IMR-90 (cell line): ENCODE measurements around the gene SCN1B. TPM values are rescaled to one million over a fixed set of nuclear protein-coding genes. Genes with fewer than 3 reads are reported as not detected.

ENCODE experiments used
- ATAC-seq: fragments of 200-7000 bp; cut with Tn5 transposase; 2 replicates; pipeline ENCODE4 v1.9.1; 2020; ENCODE audit warnings: low read depth, mild to moderate bottlenecking, moderate library complexity
- BruUV-seq: library from RNA; stranded (reverse); fragments of 400-500 nt; replicated peaks from 2 replicates; lab custom pipeline; 2021; lab: Mats Ljungman, UMichigan
- CTCF ChIA-PET: fragments of 300-600 bp; formaldehyde crosslinking; extraction: SDS; loops from one replicate; lab custom pipeline; 2021; ENCODE audit warnings: antibody characterized with exemption; lab: Yijun Ruan, JAX
- POLR2A ChIA-PET: fragments of 300-600 bp; sonication (Branson Sonifier 250); formaldehyde crosslinking; loops from one replicate; lab custom pipeline; 2022; ENCODE audit warnings: antibody characterized with exemption; ENCODE audit not compliant: unreplicated experiment; lab: Charles Lee
- DNase-seq: peaks from one replicate; pipeline ENCODE4 v3.0.0; 2013
- H2AFZ ChIP-seq: replicated peaks from 2 replicates; pipeline ENCODE3; 2013; ENCODE audit warnings: low read length, mild to moderate bottlenecking; ENCODE audit not compliant: poor library complexity
- H2AK5ac ChIP-seq: 2 replicates; pipeline ENCODE4 v1.6.1; 2013; ENCODE audit warnings: low read depth, low read length, inconsistent platforms
- H2AK9ac ChIP-seq: replicated peaks from 2 replicates; pipeline ENCODE3; 2013; ENCODE audit warnings: mild to moderate bottlenecking, low read depth, low read length, moderate library complexity; ENCODE audit not compliant: poor library complexity
- H2BK120ac ChIP-seq: 2 replicates; pipeline ENCODE4 v1.6.1; 2013; ENCODE audit warnings: low read depth, low read length, inconsistent platforms
- H2BK15ac ChIP-seq: 3 replicates; pipeline ENCODE4 v1.6.1; 2013; ENCODE audit warnings: low read depth, low read length, inconsistent platforms
- H2BK20ac ChIP-seq: 2 replicates; pipeline ENCODE4 v1.6.1; 2013; ENCODE audit warnings: low read depth, mild to moderate bottlenecking, inconsistent platforms, low read length, moderate library complexity
- H2BK5ac ChIP-seq: 2 replicates; pipeline ENCODE4 v1.6.1; 2013; ENCODE audit warnings: mild to moderate bottlenecking, low read depth, low read length, inconsistent platforms; ENCODE audit not compliant: poor library complexity, severe bottlenecking
- H3K14ac ChIP-seq: replicated peaks from 2 replicates; pipeline ENCODE4 v1.6.1; 2013; ENCODE audit warnings: low read depth, low read length, inconsistent platforms
- H3K18ac ChIP-seq: 2 replicates; pipeline ENCODE4 v1.6.1; 2013; ENCODE audit warnings: low read depth, low read length, control low read depth
- H3K23ac ChIP-seq: 2 replicates; pipeline ENCODE4 v1.6.1; 2013; ENCODE audit warnings: low read depth, low read length, inconsistent platforms
- H3K27ac ChIP-seq: 2 replicates; pipeline ENCODE4 v1.5.1; 2013; ENCODE audit warnings: mild to moderate bottlenecking, control low read depth, low read length; ENCODE audit not compliant: insufficient read depth
- H3K27me3 ChIP-seq: 2 replicates; pipeline ENCODE4 v1.6.1; 2013; ENCODE audit warnings: low read length; ENCODE audit not compliant: control insufficient read depth, insufficient read depth
- H3K36me3 ChIP-seq: 2 replicates; pipeline ENCODE4 v1.6.1; 2013; ENCODE audit warnings: low read length, mixed read lengths; ENCODE audit not compliant: control insufficient read depth, insufficient read depth
- H3K4ac ChIP-seq: 2 replicates; pipeline ENCODE4 v1.6.1; 2013; ENCODE audit warnings: low read depth, low read length, inconsistent platforms
- H3K4me1 ChIP-seq: 2 replicates; pipeline ENCODE4 v1.6.1; 2013; ENCODE audit warnings: low read length, mixed read lengths; ENCODE audit not compliant: control insufficient read depth, insufficient read depth
- H3K4me2 ChIP-seq: 2 replicates; pipeline ENCODE4 v1.6.1; 2013; ENCODE audit warnings: low read depth, mild to moderate bottlenecking, control low read depth, low read length, moderate library complexity
- H3K4me3 ChIP-seq: 2 replicates; pipeline ENCODE4 v1.5.1; 2013; ENCODE audit warnings: low read depth, mild to moderate bottlenecking, control low read depth, low read length, moderate library complexity; ENCODE audit not compliant: insufficient read depth
- H3K56ac ChIP-seq: 2 replicates; pipeline ENCODE4 v1.6.1; 2013; ENCODE audit warnings: low read length, inconsistent platforms; ENCODE audit not compliant: insufficient read depth; ENCODE audit errors: extremely low read depth
- H3K79me1 ChIP-seq, 2 experiments: 2 replicates each; pipeline ENCODE4 v1.6.1; 2013; ENCODE audit warnings: low read length in 2 of 2, inconsistent platforms in 1 of 2, low read depth in 1 of 2
- H3K9ac ChIP-seq: 2 replicates; pipeline ENCODE4 v1.6.1; 2013; ENCODE audit warnings: low read depth, low read length, control low read depth
- H3K9me1 ChIP-seq: 2 replicates; pipeline ENCODE4 v1.6.1; 2013; ENCODE audit warnings: low read length, inconsistent platforms; ENCODE audit not compliant: insufficient read depth
- H3K9me3 ChIP-seq: 2 replicates; pipeline ENCODE4 v1.6.1; 2013; ENCODE audit warnings: low read length; ENCODE audit not compliant: control insufficient read depth, insufficient read depth
- H4K20me1 ChIP-seq: 2 replicates; pipeline ENCODE4 v1.6.1; 2013; ENCODE audit warnings: low read length, inconsistent platforms; ENCODE audit not compliant: insufficient read depth
- H4K5ac ChIP-seq: 2 replicates; pipeline ENCODE4 v1.6.1; 2013; ENCODE audit warnings: mild to moderate bottlenecking, low read depth, low read length, control low read depth
- H4K8ac ChIP-seq, 2 experiments: 2 replicates each; pipeline ENCODE4 v1.6.1; 2013; ENCODE audit warnings: low read depth in 2 of 2, low read length in 2 of 2, control low read depth in 1 of 2, inconsistent platforms in 1 of 2
- H4K91ac ChIP-seq: 2 replicates; pipeline ENCODE4 v1.6.1; 2013; ENCODE audit warnings: low read depth, low read length, inconsistent platforms; ENCODE audit not compliant: insufficient read depth
- CEBPB ChIP-seq: IDR thresholded peaks from 2 replicates; pipeline ENCODE4 v1.6.1; 2012; ENCODE audit warnings: low read depth, low read length, improper control_type of control experiment
- CHD1 ChIP-seq: IDR thresholded peaks from 2 replicates; pipeline ENCODE4 v1.6.1; 2012; ENCODE audit warnings: low read depth, low read length, improper control_type of control experiment
- FOS ChIP-seq: fragments of 150-350 bp; IDR thresholded peaks from 2 replicates; pipeline ENCODE4 v1.6.1; 2016; ENCODE audit warnings: low read depth, low read length
- MAFK ChIP-seq: IDR thresholded peaks from 2 replicates; pipeline ENCODE4 v1.6.1; 2012; ENCODE audit warnings: low read depth, low read length, improper control_type of control experiment
- MAZ ChIP-seq: IDR thresholded peaks from 2 replicates; pipeline ENCODE4 v1.6.1; 2012; ENCODE audit warnings: low read depth, mild to moderate bottlenecking, low read length, improper control_type of control experiment, moderate library complexity, borderline replicate concordance
- MXI1 ChIP-seq: IDR thresholded peaks from 2 replicates; pipeline ENCODE4 v1.6.1; 2012; ENCODE audit warnings: low read depth, mild to moderate bottlenecking, low read length, moderate library complexity, borderline replicate concordance
- NFE2L2 ChIP-seq: fragments of 150-350 bp; IDR thresholded peaks from 2 replicates; pipeline ENCODE4 v1.6.1; 2016; ENCODE audit warnings: low read depth, mild to moderate bottlenecking, low read length
- RAD21 ChIP-seq: IDR thresholded peaks from 2 replicates; pipeline ENCODE4 v1.6.1; 2012; ENCODE audit warnings: low read length, improper control_type of control experiment
- RCOR1 ChIP-seq: IDR thresholded peaks from 2 replicates; pipeline ENCODE4 v1.6.1; 2012; ENCODE audit warnings: mild to moderate bottlenecking, low read length, improper control_type of control experiment; ENCODE audit not compliant: insufficient replicate concordance
- SMC3 ChIP-seq: fragments of 150-350 bp; IDR thresholded peaks from 2 replicates; pipeline ENCODE4 v1.6.1; 2016; ENCODE audit warnings: low read depth, mild to moderate bottlenecking, antibody characterized with exemption, low read length, moderate library complexity
- WGBS, 2 experiments: methylation state at CpG; one replicate each; pipeline versions ENCODE4 v1.1.5 to v1.1.7; 2013; ENCODE audit warnings: missing lambda C conversion rate in 2 of 2; ENCODE audit not compliant: insufficient read length in 1 of 2; ENCODE audit errors: extremely low coverage in 2 of 2; 5-methylcytosine and 5-hydroxymethylcytosine counted together
- dilution Hi-C: fragments of 300-500 bp; cut with HindIII; formaldehyde crosslinking; loops from one replicate; pipeline ENCODE4 v1.14.3; 2018; ENCODE audit warnings: low sequenced_read_pairs; ENCODE audit not compliant: unreplicated experiment
- in situ Hi-C: fragments of 300-500 bp; cut with MboI; formaldehyde crosslinking; loops from 3 replicates; pipeline ENCODE4 v1.14.3; 2019; ENCODE audit warnings: low sequenced_read_pairs, inconsistent platforms, mixed read lengths
- intact Hi-C: fragments of 100-400 bp; cut with micrococcal nuclease; formaldehyde crosslinking; loops from 2 replicates; pipeline ENCODE4 v1.10.0; 2022
- polyA plus RNA-seq, 3 experiments: library from polyadenylated mRNA; depleted of rRNA; stranded (reverse); fragments of >200 nt; gene quantifications; 2 replicates each; pipeline ENCODE4 v1.2.3, GENCODE V29; 2012; ENCODE audit warnings: low replicate concordance in 1 of 3
- total RNA-seq: library from RNA; depleted of rRNA; stranded (reverse); fragments of >200 nt; gene quantifications from 2 replicates; pipeline ENCODE4 v1.2.3, GENCODE V29; 2012
- TF ChIP-seq, protein P1 (sequence below): fragments of 150-350 bp; IDR thresholded peaks from 2 replicates; pipeline ENCODE4 v1.6.1; 2017; ENCODE audit warnings: mild to moderate bottlenecking, antibody characterized with exemption, low read length, low read depth
- TF ChIP-seq, protein P2 (sequence below): conservative IDR thresholded peaks from 2 replicates; pipeline ENCODE4 v1.5.1; 2012; ENCODE audit warnings: mild to moderate bottlenecking, low read depth, low read length, improper control_type of control experiment

The SCN1B gene
- total and polyA plus RNA-seq, 2 of the 4 experiments (the other 2 are of a cell fraction): 2.0 to 9.6 TPM

DNA sequence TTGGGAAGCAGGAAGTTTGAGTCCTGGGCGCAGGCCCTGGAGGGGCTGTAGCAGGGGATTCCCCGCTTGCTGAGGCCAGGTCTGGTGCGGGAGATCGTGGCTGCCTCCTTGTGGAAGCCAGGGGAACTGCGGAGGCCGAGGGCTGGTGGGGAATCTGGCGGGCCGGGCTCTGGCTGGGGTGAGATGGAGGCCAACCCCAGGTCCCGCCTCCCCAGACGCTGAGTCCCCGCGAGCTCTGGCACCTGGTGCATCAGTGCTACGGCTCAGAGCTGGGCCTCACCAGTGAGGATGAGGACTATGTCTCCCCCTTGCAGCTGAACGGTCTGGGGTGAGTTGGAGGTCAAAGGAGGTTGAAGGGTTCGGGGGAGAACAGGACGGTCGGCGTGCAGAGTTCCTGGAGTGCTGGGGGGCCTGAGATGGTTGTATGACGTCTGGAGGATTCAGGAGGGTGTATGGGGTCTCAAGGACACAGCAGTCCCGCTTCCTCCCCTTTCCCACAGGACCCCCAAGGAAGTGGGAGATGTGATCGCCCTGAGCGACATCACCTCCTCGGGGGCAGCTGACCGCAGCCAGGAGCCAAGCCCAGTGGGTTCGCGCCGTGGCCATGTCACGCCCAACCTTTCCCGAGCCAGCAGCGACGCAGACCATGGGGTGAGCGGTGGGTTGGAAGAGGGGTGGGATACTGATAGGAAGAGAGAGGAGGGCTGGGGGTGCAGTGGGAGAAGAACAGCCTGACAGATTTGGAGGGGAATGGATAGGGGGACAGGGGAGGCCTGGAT, 17.0 kb upstream of the SCN1B start (continued):
- TF ChIP-seq RCOR1: no peak
- TF ChIP-seq NFE2L2: no peak

DNA sequence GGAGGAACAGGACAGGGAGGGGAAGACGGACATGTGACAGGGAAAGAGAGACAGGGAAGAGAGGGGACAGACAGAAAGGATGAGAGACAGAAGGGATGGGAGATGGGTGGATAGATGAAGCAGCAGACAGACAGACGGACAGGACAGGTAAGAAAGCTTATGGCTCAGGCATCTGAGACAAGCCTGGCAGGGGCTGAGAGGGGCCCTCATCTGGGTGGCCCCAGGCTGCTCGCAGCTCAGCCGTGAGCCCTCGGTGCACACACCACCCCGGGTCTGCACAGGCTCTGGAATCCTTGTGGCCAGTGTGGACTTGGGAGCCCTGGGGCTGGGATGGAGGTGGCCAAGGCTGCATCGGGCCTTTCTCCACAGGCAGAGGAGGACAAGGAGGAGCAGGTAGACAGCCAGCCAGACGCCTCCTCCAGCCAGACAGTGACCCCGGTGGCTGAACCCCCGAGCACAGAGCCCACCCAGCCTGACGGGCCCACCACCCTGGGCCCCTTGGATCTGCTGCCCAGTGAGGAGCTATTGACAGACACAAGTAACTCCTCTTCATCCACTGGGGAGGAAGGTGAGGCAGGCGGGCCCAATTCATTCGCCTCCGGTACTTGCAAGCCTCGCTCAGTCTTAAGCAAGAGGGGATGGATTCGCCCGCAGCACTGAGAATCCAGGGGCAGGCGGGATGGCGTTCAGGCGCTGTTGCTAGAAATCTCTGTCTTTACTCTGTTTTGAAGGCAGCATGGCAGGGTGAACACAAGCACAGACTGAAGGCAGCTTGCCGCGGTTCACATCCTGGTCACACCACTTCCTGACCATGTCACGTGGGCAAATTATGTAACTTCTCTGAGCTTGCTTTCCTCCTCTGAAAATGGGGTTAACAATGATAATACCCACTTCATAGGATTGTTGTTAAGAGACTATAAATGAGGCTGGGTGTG, 16.2 kb upstream of the SCN1B start:
- H2AFZ ChIP-seq: no peak overlapping the region
- H2AK5ac ChIP-seq: no peak overlapping the region
- 96% methylated on average over 5 of the region's 23 CpGs; no CpG with 5 or more reads in 1 of the 2 experiments for WGBS, 2 experiments
- H3K4me2 ChIP-seq: no peak overlapping the region
- H3K4ac ChIP-seq: no peak overlapping the region
- CTCF ChIA-PET: no interaction called here
- H3K79me1 ChIP-seq: peaks cover 0 to 24% of the 10 kb centered on the region in 2 experiments; a peak in 3 of 4 replicates
- H4K8ac ChIP-seq: no peak overlapping the region
- no peak overlapping the region for H2BK120ac ChIP-seq
- H4K5ac ChIP-seq: no peak overlapping the region
- H4K91ac ChIP-seq: no peak overlapping the region
- H3K36me3 ChIP-seq: peaks cover 77% of the 10 kb centered on the region
- intact Hi-C loops: loop anchor here (1.0 kb wide), 1 partner anchor 41 kb away; no protein-coding TSS in a partner anchor
- no peak overlapping the region for H2BK5ac ChIP-seq
- no peak overlapping the region for H3K18ac ChIP-seq
- no peak overlapping the region for H3K23ac ChIP-seq
- no peak overlapping the region for H3K4me3 ChIP-seq
- H3K14ac ChIP-seq: no peak overlapping the region
- no peak overlapping the region for H2BK20ac ChIP-seq
- POLR2A ChIA-PET: no interaction called here
- no peak overlapping the region for H2AK9ac ChIP-seq
- DNase-seq (no peak), ATAC-seq (no peak)
- no peaks in the 10 kb centered on the region for H3K27me3 ChIP-seq
- H3K9ac ChIP-seq: no peak overlapping the region
- dilution Hi-C loops: no loop called here
- H3K9me1 ChIP-seq: no peaks in the 10 kb centered on the region; the same call in 1 of the 2 replicates
- no TSS peak for BruUV-seq
- in situ Hi-C loops: no loop called here
- H2BK15ac ChIP-seq: no peak overlapping the region
- H3K56ac ChIP-seq: no peak overlapping the region
- H3K4me1 ChIP-seq: no peaks in the 10 kb centered on the region
- peaks cover 9% of the 10 kb centered on the region; the same call in 1 of the 2 replicates for H4K20me1 ChIP-seq
- H3K9me3 ChIP-seq: no peaks in the 10 kb centered on the region
- H3K27ac ChIP-seq: no peak overlapping the region
- no peak for TF ChIP-seq CEBPB
- TF ChIP-seq, protein P1, sequence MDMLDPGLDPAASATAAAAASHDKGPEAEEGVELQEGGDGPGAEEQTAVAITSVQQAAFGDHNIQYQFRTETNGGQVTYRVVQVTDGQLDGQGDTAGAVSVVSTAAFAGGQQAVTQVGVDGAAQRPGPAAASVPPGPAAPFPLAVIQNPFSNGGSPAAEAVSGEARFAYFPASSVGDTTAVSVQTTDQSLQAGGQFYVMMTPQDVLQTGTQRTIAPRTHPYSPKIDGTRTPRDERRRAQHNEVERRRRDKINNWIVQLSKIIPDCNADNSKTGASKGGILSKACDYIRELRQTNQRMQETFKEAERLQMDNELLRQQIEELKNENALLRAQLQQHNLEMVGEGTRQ: no peak
- no peak for TF ChIP-seq FOS
- TF ChIP-seq RCOR1: no peak
- TF ChIP-seq CHD1: no peak
- no peak for TF ChIP-seq MAZ
- no peak for TF ChIP-seq MAFK
- no peak for TF ChIP-seq MXI1
- TF ChIP-seq SMC3: no peak
- TF ChIP-seq, protein P2, sequence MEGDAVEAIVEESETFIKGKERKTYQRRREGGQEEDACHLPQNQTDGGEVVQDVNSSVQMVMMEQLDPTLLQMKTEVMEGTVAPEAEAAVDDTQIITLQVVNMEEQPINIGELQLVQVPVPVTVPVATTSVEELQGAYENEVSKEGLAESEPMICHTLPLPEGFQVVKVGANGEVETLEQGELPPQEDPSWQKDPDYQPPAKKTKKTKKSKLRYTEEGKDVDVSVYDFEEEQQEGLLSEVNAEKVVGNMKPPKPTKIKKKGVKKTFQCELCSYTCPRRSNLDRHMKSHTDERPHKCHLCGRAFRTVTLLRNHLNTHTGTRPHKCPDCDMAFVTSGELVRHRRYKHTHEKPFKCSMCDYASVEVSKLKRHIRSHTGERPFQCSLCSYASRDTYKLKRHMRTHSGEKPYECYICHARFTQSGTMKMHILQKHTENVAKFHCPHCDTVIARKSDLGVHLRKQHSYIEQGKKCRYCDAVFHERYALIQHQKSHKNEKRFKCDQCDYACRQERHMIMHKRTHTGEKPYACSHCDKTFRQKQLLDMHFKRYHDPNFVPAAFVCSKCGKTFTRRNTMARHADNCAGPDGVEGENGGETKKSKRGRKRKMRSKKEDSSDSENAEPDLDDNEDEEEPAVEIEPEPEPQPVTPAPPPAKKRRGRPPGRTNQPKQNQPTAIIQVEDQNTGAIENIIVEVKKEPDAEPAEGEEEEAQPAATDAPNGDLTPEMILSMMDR: no peak
- no peak for TF ChIP-seq RAD21
